HG03139 (cell line): ENCODE results near the gene PXK.
A peak's percentile ranks its signal among the peaks of the same experiment; 100 is the strongest.
"Not testable (repeated sequence)": the region's sequence is repeated elsewhere in the genome, so short reads cannot be mapped to it uniquely, and the experiment has no call there.

Experiments
- ATAC-seq: cut with Tn5 transposase; IDR thresholded peaks from one replicate; pipeline ENCODE4 v1.9.1; 2021; ENCODE audit not compliant: unreplicated experiment

The PXK gene

GRCh38 chr3:58414538-58415197 lies 82.0 kb downstream of the PXK start:
- no peak for ATAC-seq

DNA sequence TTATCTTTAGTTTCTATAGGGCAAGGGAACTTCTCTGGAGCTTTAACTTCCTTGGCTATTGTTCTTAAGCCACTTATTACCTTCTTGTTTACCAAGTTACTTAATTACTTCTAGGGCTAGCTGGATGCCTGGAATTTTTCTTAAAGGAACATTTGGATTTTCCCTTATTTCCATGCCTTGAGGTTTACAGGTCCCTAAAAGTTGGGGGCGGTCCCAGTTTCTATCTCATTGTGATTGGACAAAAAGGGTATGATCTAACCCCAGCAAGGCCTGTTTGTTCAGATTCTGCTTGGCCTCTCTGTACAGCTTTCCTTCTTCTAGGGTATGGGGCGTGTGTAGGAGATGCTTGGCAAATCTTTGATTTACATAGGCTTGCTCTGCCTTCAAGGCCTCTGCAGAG lies 83.5 kb downstream of the PXK start:
- ATAC-seq: no peak

GRCh38 chr3:58417075-58417474 lies 84.4 kb downstream of the PXK start:
- ATAC-seq: no peak

- ATAC-seq: no peak
Measured at GRCh38 chr3:58418227-58418626, 85.5 kb downstream of the PXK start.

- ATAC-seq: peak; percentile 50
Measured at GRCh38 chr3:58419780-58420507, 87.3 kb downstream of the PXK start.

DNA sequence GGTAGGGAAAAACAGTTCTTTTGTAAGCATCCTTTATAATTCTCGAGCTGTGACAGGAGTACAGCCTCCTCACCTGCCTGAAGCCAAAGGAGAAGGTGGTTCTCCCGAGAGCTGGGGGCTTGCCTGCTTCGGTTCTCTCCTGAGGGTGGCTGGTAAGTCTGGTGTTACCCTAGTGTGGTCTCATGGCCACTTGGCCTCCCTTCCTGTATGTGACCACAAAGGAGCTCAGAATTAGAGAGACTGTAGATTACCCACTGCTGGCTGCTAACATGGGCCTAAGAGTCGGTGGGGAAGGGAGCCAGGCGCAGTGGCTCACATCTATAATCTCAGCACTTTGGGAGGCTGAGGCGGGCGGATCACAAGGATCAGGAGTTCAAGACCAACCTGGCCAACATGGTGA lies 88.3 kb downstream of the PXK start:
- no peak for ATAC-seq

DNA sequence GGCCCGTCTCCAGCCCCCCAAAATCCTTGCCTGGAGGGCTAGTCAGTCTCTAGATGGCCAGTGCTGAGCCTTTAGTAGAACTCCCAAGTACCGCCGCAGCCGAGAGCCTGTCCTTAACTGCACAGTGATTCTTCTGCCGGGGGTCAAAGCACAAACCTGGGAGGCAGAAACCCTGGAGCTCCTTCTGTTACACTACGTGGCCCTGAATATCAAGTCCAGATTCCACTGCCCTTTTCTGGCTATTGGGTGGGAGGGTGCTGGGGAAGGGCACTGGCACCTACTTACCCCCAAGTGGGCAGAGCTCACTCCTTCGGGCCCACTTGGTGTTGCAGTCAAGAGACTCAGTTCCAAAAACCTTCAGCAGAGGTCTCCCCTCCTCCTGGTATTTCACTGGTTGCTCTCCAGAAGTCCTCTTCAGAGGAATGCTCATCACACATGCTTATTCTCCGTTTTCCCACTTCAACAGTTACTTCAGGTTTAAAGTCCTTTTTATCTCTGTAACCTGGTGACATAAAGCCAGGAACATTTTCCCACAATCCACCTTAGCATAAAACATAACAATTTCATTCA lies 90.1 kb downstream of the PXK start:
- ATAC-seq: no peak

DNA sequence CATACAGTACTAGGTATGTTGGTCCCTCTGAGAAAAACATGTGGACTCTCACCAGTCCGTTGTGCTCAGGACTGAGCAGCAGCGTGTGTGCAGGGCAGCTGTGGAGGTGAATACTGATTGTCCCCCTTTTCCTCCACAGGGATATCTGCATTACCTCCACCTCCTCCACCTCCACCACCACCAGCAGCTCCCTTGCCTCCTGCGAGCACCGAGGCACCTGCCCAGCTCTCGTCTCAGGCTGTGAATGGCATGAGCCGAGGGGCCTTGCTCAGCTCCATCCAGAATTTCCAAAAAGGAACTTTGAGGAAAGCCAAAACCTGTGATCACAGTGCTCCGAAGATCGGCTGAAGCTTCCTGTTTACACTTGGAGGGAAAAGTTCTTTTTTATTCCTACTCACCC lies 91.9 kb downstream of the PXK start:
- no peak for ATAC-seq

- no peak for ATAC-seq
Measured at GRCh38 chr3:58425782-58426181, 93.1 kb downstream of the PXK start.

DNA sequence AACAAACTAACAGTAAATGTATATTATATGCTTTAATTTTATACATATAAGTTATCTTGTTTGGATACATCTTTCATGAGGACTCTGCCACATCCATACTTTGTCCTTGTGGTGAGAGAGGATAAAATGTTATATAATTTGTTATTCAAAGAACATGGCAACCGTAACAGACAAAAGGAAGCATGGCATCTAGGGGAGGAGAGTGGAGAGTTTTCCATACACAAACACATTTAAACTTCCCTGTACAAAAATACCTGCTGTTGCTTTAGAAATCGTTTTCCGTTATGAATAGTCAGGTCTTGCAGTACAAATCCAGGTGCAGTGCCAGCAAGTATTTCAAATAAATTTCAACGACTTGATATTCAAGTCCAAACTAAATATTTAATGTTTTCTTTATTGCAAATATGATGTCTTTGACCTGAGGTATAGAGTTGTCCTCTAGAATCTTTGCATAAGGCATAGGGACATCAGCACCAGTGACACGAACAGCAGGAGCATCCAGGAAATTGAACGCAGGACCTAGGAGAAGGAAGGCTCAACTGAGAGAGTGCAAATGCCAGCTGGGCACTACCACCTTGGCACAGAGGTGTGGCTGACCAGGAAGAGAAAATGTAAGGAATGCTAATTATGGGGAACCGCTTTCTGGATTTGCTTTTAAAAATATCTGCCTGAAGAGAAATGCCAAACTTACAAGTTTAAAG lies 95.1 kb downstream of the PXK start:
- ATAC-seq: no peak

GRCh38 chr3:58429657-58430056 lies 97.0 kb downstream of the PXK start:
- ATAC-seq: no peak

GRCh38 chr3:58432905-58433304 lies 100.2 kb downstream of the PXK start:
- no peak for ATAC-seq

DNA sequence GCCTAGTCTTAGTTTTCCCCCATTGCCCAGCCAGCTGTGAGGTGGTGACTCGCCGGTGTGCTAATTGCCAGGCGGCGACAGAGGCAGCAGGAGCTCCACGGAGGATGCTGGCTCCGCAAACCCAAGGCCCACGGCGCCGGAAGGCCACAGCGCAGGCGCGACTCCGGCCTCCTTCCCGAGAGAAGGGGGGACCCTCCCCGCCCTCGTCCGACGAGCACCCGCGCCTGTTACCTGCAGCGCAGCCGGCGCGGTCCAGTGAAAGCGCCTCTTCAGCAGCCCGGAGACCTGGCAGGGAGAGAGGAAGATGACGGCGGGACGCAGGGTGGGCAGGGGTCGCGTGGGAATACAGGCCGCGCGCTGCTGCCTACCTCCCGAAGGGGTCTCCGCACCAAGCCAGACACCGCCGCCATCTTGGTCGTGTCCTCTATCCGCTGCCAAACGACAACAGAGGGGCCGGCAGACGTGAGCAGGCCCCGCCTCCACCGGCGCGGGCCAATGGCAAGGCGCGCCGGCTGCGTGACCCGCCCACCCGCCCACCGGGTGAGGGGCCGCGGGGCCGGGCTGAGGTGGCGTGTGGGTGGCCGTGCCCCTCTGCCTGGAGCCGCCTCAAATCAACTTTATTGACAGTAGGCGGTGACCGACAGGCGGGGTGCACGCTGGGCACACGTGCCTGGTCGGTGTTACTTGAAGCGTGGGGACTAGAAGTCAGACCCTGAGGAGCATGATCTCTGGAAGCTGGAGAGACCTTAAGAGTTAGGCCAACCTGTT lies 100.9 kb downstream of the PXK start, which contains the start of gene PDHB:
TSS of gene PDHB (minus strand) at position 433 of the 768 bp plus-strand sequence. CDS start at position 410, 23 bp downstream.
- peak; percentile 92 for ATAC-seq

DNA sequence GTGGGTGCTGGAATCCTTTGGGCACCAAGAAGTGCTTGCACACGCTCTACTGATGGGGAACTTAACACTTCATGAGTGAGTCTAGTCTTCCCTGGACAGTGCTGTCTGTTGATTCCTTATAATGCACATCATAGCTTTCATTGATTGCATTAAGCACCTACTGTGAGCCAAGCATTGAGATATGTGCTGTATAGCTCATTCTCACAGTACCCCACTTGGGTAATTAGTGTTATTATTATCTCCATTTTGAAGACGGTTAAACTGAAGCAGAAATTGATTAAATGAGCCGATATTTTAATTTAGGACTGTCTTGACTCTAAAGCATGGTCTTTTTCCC lies 101.4 kb downstream of the PXK start:
- no peak for ATAC-seq

GRCh38 chr3:58434511-58434910 lies 101.8 kb downstream of the PXK start:
- ATAC-seq: no peak

DNA sequence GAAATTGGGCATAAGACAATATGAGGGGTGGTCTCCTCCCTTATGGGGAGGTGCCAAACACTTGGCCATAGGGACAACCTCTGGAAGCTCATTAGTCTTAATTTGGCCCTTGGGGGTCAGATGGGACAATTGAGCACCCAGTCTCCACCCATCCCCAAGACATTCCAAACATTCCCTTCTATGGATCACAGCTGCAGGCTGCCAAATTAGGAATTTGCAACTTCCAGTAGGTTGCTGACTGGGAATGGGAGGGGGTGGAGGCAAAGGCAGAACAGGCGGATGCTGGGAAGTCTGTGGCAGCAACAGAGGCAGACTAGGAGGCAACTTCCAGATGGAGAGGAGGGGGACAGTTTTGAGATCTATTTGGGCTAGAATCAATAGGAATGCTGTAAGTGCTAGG lies 102.3 kb downstream of the PXK start:
- ATAC-seq: no peak

GRCh38 chr3:58437276-58437675 lies 104.6 kb downstream of the PXK start:
- ATAC-seq: not testable (repeated sequence)

DNA sequence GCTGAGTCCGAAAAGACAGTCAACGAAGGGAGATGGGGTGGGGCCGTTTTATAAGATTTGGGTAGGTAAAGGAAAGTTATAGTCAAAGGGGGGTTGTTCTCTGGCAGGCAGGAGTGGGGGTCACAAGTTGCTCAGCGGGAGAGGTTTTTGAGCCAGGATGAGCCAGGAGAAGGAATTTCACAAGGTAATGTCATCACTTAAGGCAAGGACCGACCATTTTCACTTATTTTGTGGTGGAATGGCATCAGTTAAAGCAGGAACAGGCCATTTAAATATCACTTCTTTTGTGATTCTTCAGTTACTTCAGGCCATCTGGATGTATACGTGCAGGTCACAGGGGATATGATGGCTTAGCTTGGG lies 108.3 kb downstream of the PXK start:
- ATAC-seq: not testable (repeated sequence)

- ATAC-seq: no peak
Measured at GRCh38 chr3:58441514-58442450, 109.1 kb downstream of the PXK start.

- ATAC-seq: no peak
Measured at GRCh38 chr3:58452176-58452575, 119.5 kb downstream of the PXK start.
